ENCODE results near the gene NFKBIB. TPM values are rescaled to one million over a fixed set of nuclear protein-coding genes. Genes with fewer than 3 reads are reported as not detected.

The NFKBIB gene
- total and polyA plus RNA-seq, 2 of the 13 experiments (the other 11 are each of a cell fraction or from before 2014, with no cell fraction given), result 8.6 to 14.9 TPM

GRCh38 chr19:38942471-38943181 is 42.9 kb downstream of the NFKBIB start (continued):
- TF ChIP-seq HNRNPLL (IDR thresholded peaks at IDR 0.05; ENCODE audit: low read depth, low read length, poor library complexity, severe bottlenecking) (no peak), ARNT2 (CRISPR knock-in tag; IDR thresholded peaks at IDR 0.05; ENCODE audit: low read depth) (no peak), MTF2 (CRISPR knock-in tag; IDR thresholded peaks at IDR 0.05; ENCODE audit: borderline replicate concordance) (no peak), ZNF513 (CRISPR knock-in tag; conservative IDR thresholded peaks at IDR 0.05) (no peak), RBFOX2 (IDR thresholded peaks at IDR 0.05; ENCODE audit: low read depth, low read length) (no peak), JARID2 (CRISPR knock-in tag; IDR thresholded peaks at IDR 0.05; ENCODE audit: insufficient replicate concordance) (no peak), ZMYM2 (CRISPR knock-in tag; IDR thresholded peaks at IDR 0.05) (no peak), ZBTB33 (CRISPR knock-in tag; IDR thresholded peaks at IDR 0.05) (peak; percentile 66; the same call in 1 of the 2 replicates), LCORL (IDR thresholded peaks at IDR 0.05) (no peak), LCORL (CRISPR knock-in tag; IDR thresholded peaks at IDR 0.05) (no peak), ZNF343 (CRISPR knock-in tag; IDR thresholded peaks at IDR 0.05) (no peak), ZSCAN31 (CRISPR knock-in tag; IDR thresholded peaks at IDR 0.05; ENCODE audit: low read depth) (no peak), SMC3 (IDR thresholded peaks at IDR 0.05; ENCODE audit: low read length) (no peak), ZNF281 (CRISPR knock-in tag; IDR thresholded peaks at IDR 0.05; ENCODE audit: borderline replicate concordance) (no peak), SATB2 (CRISPR knock-in tag; IDR thresholded peaks at IDR 0.05) (no peak)
